OCI-LY1 (cell line): ENCODE results near the gene RECQL5.

ENCODE experiments used
- H2AFZ ChIP-seq: fragments of 200-600 bp; sonication (generic), shearing (Covaris generic); 2 replicates; pipeline ENCODE4 v1.6.0; 2014; ENCODE audit warnings: antibody characterized with exemption, mild to moderate bottlenecking, low read length
- H3F3A ChIP-seq: fragments of 200-600 bp; sonication (generic), shearing (Covaris generic); 2 replicates; pipeline ENCODE4 v1.6.0; 2014; ENCODE audit warnings: mild to moderate bottlenecking, antibody characterized with exemption, low read length, moderate library complexity; ENCODE audit not compliant: insufficient read depth
- H3K27ac ChIP-seq: fragments of 200-600 bp; sonication (generic); 2 replicates; pipeline ENCODE4 v1.5.1; 2014; ENCODE audit warnings: low read length, mixed run types, mild to moderate bottlenecking, low read depth; ENCODE audit not compliant: poor library complexity, severe bottlenecking
- H3K27me3 ChIP-seq: fragments of 200-600 bp; sonication (generic); 2 replicates; pipeline ENCODE4 v1.6.0; 2014; ENCODE audit warnings: antibody characterized with exemption, mild to moderate bottlenecking, low read length, moderate library complexity; ENCODE audit not compliant: insufficient read depth
- H3K36me3 ChIP-seq: fragments of 200-600 bp; sonication (generic); 2 replicates; pipeline ENCODE4 v1.6.1; 2014; ENCODE audit warnings: mild to moderate bottlenecking, antibody characterized with exemption, low read length, moderate library complexity, mixed read lengths; ENCODE audit not compliant: insufficient read depth
- H3K4me1 ChIP-seq: fragments of 200-600 bp; sonication (generic); 2 replicates; pipeline ENCODE4 v1.5.1; 2014; ENCODE audit warnings: mild to moderate bottlenecking, low read length, moderate library complexity; ENCODE audit not compliant: insufficient read depth, severe bottlenecking
- H3K4me2 ChIP-seq: fragments of 200-600 bp; sonication (generic), shearing (Covaris generic); 2 replicates; pipeline ENCODE4 v1.6.1; 2014; ENCODE audit warnings: low read length
- H3K4me3 ChIP-seq: fragments of 200-600 bp; sonication (generic); 2 replicates; pipeline ENCODE4 v1.5.1; 2014; ENCODE audit warnings: low read length, low read depth, mild to moderate bottlenecking, mixed read lengths; ENCODE audit not compliant: poor library complexity, severe bottlenecking
- H3K79me2 ChIP-seq: fragments of 200-600 bp; shearing (Covaris generic); 2 replicates; pipeline ENCODE4 v1.6.1; 2016; ENCODE audit warnings: mixed run types, low read length, mixed read lengths; ENCODE audit not compliant: insufficient read depth
- H3K9ac ChIP-seq: fragments of 200-600 bp; sonication (generic), shearing (Covaris generic); 2 replicates; pipeline ENCODE4 v1.6.1; 2014; ENCODE audit warnings: mild to moderate bottlenecking, low read length, mixed read lengths
- H3K9me2 ChIP-seq: fragments of 200-600 bp; sonication (generic), shearing (Covaris generic); 2 replicates; pipeline ENCODE4 v1.6.1; 2014; ENCODE audit warnings: low read depth, mild to moderate bottlenecking, low read length, mixed read lengths
- H3K9me3 ChIP-seq: fragments of 200-600 bp; shearing (Covaris generic); 2 replicates; pipeline ENCODE4 v1.6.1; 2014; ENCODE audit warnings: low read length, mixed read lengths
- H4K20me1 ChIP-seq: fragments of 200-600 bp; sonication (generic), shearing (Covaris generic); 2 replicates; pipeline ENCODE4 v1.6.0; 2016; ENCODE audit warnings: mild to moderate bottlenecking, low read length; ENCODE audit not compliant: insufficient read depth
- CTCF ChIP-seq: fragments of 200-600 bp; sonication (generic), shearing (Covaris generic); IDR thresholded peaks from 2 replicates; pipeline ENCODE4 v1.5.1; 2017; ENCODE audit warnings: mild to moderate bottlenecking, antibody characterized with exemption, low read length, moderate library complexity, mixed read lengths
- EZH2 ChIP-seq: fragments of 200-600 bp; sonication (generic), shearing (Covaris generic); IDR thresholded peaks from 2 replicates; pipeline ENCODE4 v1.8.0; 2017; ENCODE audit warnings: borderline replicate concordance, mixed run types, mild to moderate bottlenecking, antibody characterized with exemption, low read length, moderate library complexity, mixed read lengths

The RECQL5 gene

GRCh38 chr17:75668489-75668888 lies 1.5 kb upstream of the RECQL5 start:
- H3K4me3 ChIP-seq = peak overlapping the region; percentile 95
- peaks cover 43% of the 10 kb centered on the region for H3K4me1 ChIP-seq
- TF ChIP-seq CTCF = no peak
- no peaks in the 10 kb centered on the region for H3K9me2 ChIP-seq
- no peaks in the 10 kb centered on the region for H3K9me3 ChIP-seq
- no peaks in the 10 kb centered on the region for H3K27me3 ChIP-seq
- H3K79me2 ChIP-seq = peaks cover 39% of the 10 kb centered on the region
- H4K20me1 ChIP-seq = no peaks in the 10 kb centered on the region
- H3F3A ChIP-seq = peaks cover 10% of the 10 kb centered on the region; the same call in 1 of the 2 replicates
- peak overlapping the region; percentile 91 for H3K4me2 ChIP-seq
- H2AFZ ChIP-seq = no peak overlapping the region
- H3K36me3 ChIP-seq = peaks cover 51% of the 10 kb centered on the region; the same call in 1 of the 2 replicates
- H3K9ac ChIP-seq = peak overlapping the region; percentile 95; the same call in 1 of the 2 replicates
- H3K27ac ChIP-seq = no peak overlapping the region

GRCh38 chr17:75667825-75668224 lies 871 bp upstream of the RECQL5 start:
- Histone ChIP-seq H3K4me2 (peak overlapping the region; percentile 91), H3K4me3 (peak overlapping the region; percentile 95), H3F3A (peaks cover 10% of the 10 kb centered on the region; the same call in 1 of the 2 replicates), H3K36me3 (peaks cover 46% of the 10 kb centered on the region; the same call in 1 of the 2 replicates), H4K20me1 (no peaks in the 10 kb centered on the region), H2AFZ (no peak overlapping the region), H3K27ac (no peak overlapping the region), H3K9me2 (no peaks in the 10 kb centered on the region), H3K9ac (peak overlapping the region; percentile 95), H3K4me1 (peaks cover 46% of the 10 kb centered on the region), H3K27me3 (no peaks in the 10 kb centered on the region), H3K9me3 (no peaks in the 10 kb centered on the region), H3K79me2 (peaks cover 39% of the 10 kb centered on the region)
- no peak for TF ChIP-seq EZH2
- TF ChIP-seq CTCF = no peak

- Histone ChIP-seq H4K20me1 (no peaks in the 10 kb centered on the region), H2AFZ (no peak overlapping the region), H3K9me2 (no peaks in the 10 kb centered on the region), H3F3A (peaks cover 10% of the 10 kb centered on the region; the same call in 1 of the 2 replicates), H3K4me1 (peaks cover 46% of the 10 kb centered on the region), H3K9me3 (no peaks in the 10 kb centered on the region), H3K4me3 (peak overlapping the region; percentile 95), H3K36me3 (peaks cover 46% of the 10 kb centered on the region), H3K9ac (peak overlapping the region; percentile 95), H3K4me2 (peak overlapping the region; percentile 92), H3K27me3 (no peaks in the 10 kb centered on the region), H3K79me2 (peaks cover 39% of the 10 kb centered on the region), H3K27ac (peak overlapping the region; percentile 95)
- no peak for TF ChIP-seq EZH2
- TF ChIP-seq CTCF = no peak
These were observed 973 bp downstream of the RECQL5 start for GRCh38 chr17:75665981-75666380.
